IMR-90 (cell line): ENCODE results near the gene MRPL54. TPM values are rescaled to one million over a fixed set of nuclear protein-coding genes. Genes with fewer than 3 reads are reported as not detected.

Experiments used
- ATAC-seq: fragments of 200-7000 bp; cut with Tn5 transposase; 2 replicates; pipeline ENCODE4 v1.9.1; 2020; ENCODE audit warnings: low read depth, mild to moderate bottlenecking, moderate library complexity
- Bru-seq: library from RNA; stranded (reverse); fragments of 400-500 nt; gene quantifications from one replicate; lab custom pipeline; 2021; lab: Mats Ljungman, UMichigan
- BruChase-seq, 2 experiments: library from RNA; stranded (reverse); fragments of 400-500 nt; gene quantifications; one replicate each; lab custom pipeline; 2021; lab: Mats Ljungman, UMichigan
- BruUV-seq: library from RNA; stranded (reverse); fragments of 400-500 nt; replicated peaks from 2 replicates; lab custom pipeline; 2021; lab: Mats Ljungman, UMichigan
- CTCF ChIA-PET: fragments of 300-600 bp; formaldehyde crosslinking; extraction: SDS; loops from one replicate; lab custom pipeline; 2021; ENCODE audit warnings: antibody characterized with exemption; lab: Yijun Ruan, JAX
- POLR2A ChIA-PET: fragments of 300-600 bp; sonication (Branson Sonifier 250); formaldehyde crosslinking; loops from one replicate; lab custom pipeline; 2022; ENCODE audit warnings: antibody characterized with exemption; ENCODE audit not compliant: unreplicated experiment; lab: Charles Lee
- DNase-seq: peaks from one replicate; pipeline ENCODE4 v3.0.0; 2013
- H2AFZ ChIP-seq: replicated peaks from 2 replicates; pipeline ENCODE3; 2013; ENCODE audit warnings: low read length, mild to moderate bottlenecking; ENCODE audit not compliant: poor library complexity
- H2AK5ac ChIP-seq: 2 replicates; pipeline ENCODE4 v1.6.1; 2013; ENCODE audit warnings: low read depth, low read length, inconsistent platforms
- H2AK9ac ChIP-seq: replicated peaks from 2 replicates; pipeline ENCODE3; 2013; ENCODE audit warnings: mild to moderate bottlenecking, low read depth, low read length, moderate library complexity; ENCODE audit not compliant: poor library complexity
- H2BK120ac ChIP-seq: 2 replicates; pipeline ENCODE4 v1.6.1; 2013; ENCODE audit warnings: low read depth, low read length, inconsistent platforms
- H2BK15ac ChIP-seq: 3 replicates; pipeline ENCODE4 v1.6.1; 2013; ENCODE audit warnings: low read depth, low read length, inconsistent platforms
- H2BK20ac ChIP-seq: 2 replicates; pipeline ENCODE4 v1.6.1; 2013; ENCODE audit warnings: low read depth, mild to moderate bottlenecking, inconsistent platforms, low read length, moderate library complexity
- H2BK5ac ChIP-seq: 2 replicates; pipeline ENCODE4 v1.6.1; 2013; ENCODE audit warnings: mild to moderate bottlenecking, low read depth, low read length, inconsistent platforms; ENCODE audit not compliant: poor library complexity, severe bottlenecking
- H3K14ac ChIP-seq: replicated peaks from 2 replicates; pipeline ENCODE4 v1.6.1; 2013; ENCODE audit warnings: low read depth, low read length, inconsistent platforms
- H3K18ac ChIP-seq: 2 replicates; pipeline ENCODE4 v1.6.1; 2013; ENCODE audit warnings: low read depth, low read length, control low read depth
- H3K23ac ChIP-seq: 2 replicates; pipeline ENCODE4 v1.6.1; 2013; ENCODE audit warnings: low read depth, low read length, inconsistent platforms
- H3K27ac ChIP-seq: 2 replicates; pipeline ENCODE4 v1.5.1; 2013; ENCODE audit warnings: mild to moderate bottlenecking, control low read depth, low read length; ENCODE audit not compliant: insufficient read depth
- H3K27me3 ChIP-seq: 2 replicates; pipeline ENCODE4 v1.6.1; 2013; ENCODE audit warnings: low read length; ENCODE audit not compliant: control insufficient read depth, insufficient read depth
- H3K36me3 ChIP-seq: 2 replicates; pipeline ENCODE4 v1.6.1; 2013; ENCODE audit warnings: low read length, mixed read lengths; ENCODE audit not compliant: control insufficient read depth, insufficient read depth
- H3K4ac ChIP-seq: 2 replicates; pipeline ENCODE4 v1.6.1; 2013; ENCODE audit warnings: low read depth, low read length, inconsistent platforms
- H3K4me1 ChIP-seq: 2 replicates; pipeline ENCODE4 v1.6.1; 2013; ENCODE audit warnings: low read length, mixed read lengths; ENCODE audit not compliant: control insufficient read depth, insufficient read depth
- H3K4me2 ChIP-seq: 2 replicates; pipeline ENCODE4 v1.6.1; 2013; ENCODE audit warnings: low read depth, mild to moderate bottlenecking, control low read depth, low read length, moderate library complexity
- H3K4me3 ChIP-seq: 2 replicates; pipeline ENCODE4 v1.5.1; 2013; ENCODE audit warnings: low read depth, mild to moderate bottlenecking, control low read depth, low read length, moderate library complexity; ENCODE audit not compliant: insufficient read depth
- H3K56ac ChIP-seq: 2 replicates; pipeline ENCODE4 v1.6.1; 2013; ENCODE audit warnings: low read length, inconsistent platforms; ENCODE audit not compliant: insufficient read depth; ENCODE audit errors: extremely low read depth
- H3K79me1 ChIP-seq, 2 experiments: 2 replicates each; pipeline ENCODE4 v1.6.1; 2013; ENCODE audit warnings: low read length in 2 of 2, inconsistent platforms in 1 of 2, low read depth in 1 of 2
- H3K9ac ChIP-seq: 2 replicates; pipeline ENCODE4 v1.6.1; 2013; ENCODE audit warnings: low read depth, low read length, control low read depth
- H3K9me1 ChIP-seq: 2 replicates; pipeline ENCODE4 v1.6.1; 2013; ENCODE audit warnings: low read length, inconsistent platforms; ENCODE audit not compliant: insufficient read depth
- H3K9me3 ChIP-seq: 2 replicates; pipeline ENCODE4 v1.6.1; 2013; ENCODE audit warnings: low read length; ENCODE audit not compliant: control insufficient read depth, insufficient read depth
- H4K20me1 ChIP-seq: 2 replicates; pipeline ENCODE4 v1.6.1; 2013; ENCODE audit warnings: low read length, inconsistent platforms; ENCODE audit not compliant: insufficient read depth
- H4K5ac ChIP-seq: 2 replicates; pipeline ENCODE4 v1.6.1; 2013; ENCODE audit warnings: mild to moderate bottlenecking, low read depth, low read length, control low read depth
- H4K8ac ChIP-seq, 2 experiments: 2 replicates each; pipeline ENCODE4 v1.6.1; 2013; ENCODE audit warnings: low read depth in 2 of 2, low read length in 2 of 2, control low read depth in 1 of 2, inconsistent platforms in 1 of 2
- H4K91ac ChIP-seq: 2 replicates; pipeline ENCODE4 v1.6.1; 2013; ENCODE audit warnings: low read depth, low read length, inconsistent platforms; ENCODE audit not compliant: insufficient read depth
- BHLHE40 ChIP-seq: fragments of 150-350 bp; IDR thresholded peaks from 2 replicates; pipeline ENCODE4 v1.6.1; 2016; ENCODE audit warnings: mild to moderate bottlenecking, low read depth, low read length
- CEBPB ChIP-seq: IDR thresholded peaks from 2 replicates; pipeline ENCODE4 v1.6.1; 2012; ENCODE audit warnings: low read depth, low read length, improper control_type of control experiment
- CHD1 ChIP-seq: IDR thresholded peaks from 2 replicates; pipeline ENCODE4 v1.6.1; 2012; ENCODE audit warnings: low read depth, low read length, improper control_type of control experiment
- ELK1 ChIP-seq: fragments of 150-350 bp; IDR thresholded peaks from 2 replicates; pipeline ENCODE4 v1.6.1; 2016; ENCODE audit warnings: low read depth, mild to moderate bottlenecking, low read length, moderate library complexity, borderline replicate concordance
- FOS ChIP-seq: fragments of 150-350 bp; IDR thresholded peaks from 2 replicates; pipeline ENCODE4 v1.6.1; 2016; ENCODE audit warnings: low read depth, low read length
- MAFK ChIP-seq: IDR thresholded peaks from 2 replicates; pipeline ENCODE4 v1.6.1; 2012; ENCODE audit warnings: low read depth, low read length, improper control_type of control experiment
- MAZ ChIP-seq: IDR thresholded peaks from 2 replicates; pipeline ENCODE4 v1.6.1; 2012; ENCODE audit warnings: low read depth, mild to moderate bottlenecking, low read length, improper control_type of control experiment, moderate library complexity, borderline replicate concordance
- MXI1 ChIP-seq: IDR thresholded peaks from 2 replicates; pipeline ENCODE4 v1.6.1; 2012; ENCODE audit warnings: low read depth, mild to moderate bottlenecking, low read length, moderate library complexity, borderline replicate concordance
- NFE2L2 ChIP-seq: fragments of 150-350 bp; IDR thresholded peaks from 2 replicates; pipeline ENCODE4 v1.6.1; 2016; ENCODE audit warnings: low read depth, mild to moderate bottlenecking, low read length
- POLR2A ChIP-seq: IDR thresholded peaks from 2 replicates; pipeline ENCODE4 v1.6.1; 2012; ENCODE audit warnings: mild to moderate bottlenecking, low read depth, low read length
- RAD21 ChIP-seq: IDR thresholded peaks from 2 replicates; pipeline ENCODE4 v1.6.1; 2012; ENCODE audit warnings: low read length, improper control_type of control experiment
- SMC3 ChIP-seq: fragments of 150-350 bp; IDR thresholded peaks from 2 replicates; pipeline ENCODE4 v1.6.1; 2016; ENCODE audit warnings: low read depth, mild to moderate bottlenecking, antibody characterized with exemption, low read length, moderate library complexity
- USF2 ChIP-seq: fragments of 150-350 bp; IDR thresholded peaks from 2 replicates; pipeline ENCODE4 v1.6.1; 2017; ENCODE audit warnings: mild to moderate bottlenecking, antibody characterized with exemption, low read length, low read depth
- WGBS, 2 experiments: methylation state at CpG; one replicate each; pipeline versions ENCODE4 v1.1.5 to v1.1.7; 2013; ENCODE audit warnings: missing lambda C conversion rate in 2 of 2; ENCODE audit not compliant: insufficient read length in 1 of 2; ENCODE audit errors: extremely low coverage in 2 of 2; 5-methylcytosine and 5-hydroxymethylcytosine counted together
- dilution Hi-C: fragments of 300-500 bp; cut with HindIII; formaldehyde crosslinking; loops from one replicate; pipeline ENCODE4 v1.14.3; 2018; ENCODE audit warnings: low sequenced_read_pairs; ENCODE audit not compliant: unreplicated experiment
- in situ Hi-C: fragments of 300-500 bp; cut with MboI; formaldehyde crosslinking; loops from 3 replicates; pipeline ENCODE4 v1.14.3; 2019; ENCODE audit warnings: low sequenced_read_pairs, inconsistent platforms, mixed read lengths
- intact Hi-C: fragments of 100-400 bp; cut with micrococcal nuclease; formaldehyde crosslinking; loops from 2 replicates; pipeline ENCODE4 v1.10.0; 2022
- long read RNA-seq: library from polyadenylated mRNA; unstranded; transcript quantifications from one replicate; pipeline ENCODE4 v2.0.0, GENCODE V29; 2021; ENCODE audit not compliant: unreplicated experiment
- polyA plus RNA-seq, 3 experiments: library from polyadenylated mRNA; depleted of rRNA; stranded (reverse); fragments of >200 nt; gene quantifications; 2 replicates each; pipeline ENCODE4 v1.2.3, GENCODE V29; 2012; ENCODE audit warnings: low replicate concordance in 1 of 3
- total RNA-seq: library from RNA; depleted of rRNA; stranded (reverse); fragments of >200 nt; gene quantifications from 2 replicates; pipeline ENCODE4 v1.2.3, GENCODE V29; 2012; rRNA removed

The MRPL54 gene
- total RNA-seq (55.9 and 68.6 TPM in 2 replicates), polyA plus RNA-seq (2012; rRNA removed) (75.7 and 96.5 TPM in 2 replicates), Bru-seq, nascent RNA (percentile 54 among the genes with signal in this experiment), BruChase-seq, experiment 1, labeled RNA remaining after a 6-hour chase (percentile 50 among the genes with signal in this experiment), BruChase-seq, experiment 2, labeled RNA remaining after a 2-hour chase (percentile 39 among the genes with signal in this experiment)
- polyA plus RNA-seq (2012; cell fraction: cytosol; rRNA removed), result 126 and 298 TPM in 2 replicates
- polyA plus RNA-seq (2012; cell fraction: nucleus; rRNA removed; ENCODE audit: low replicate concordance), result 25.4 and 32.2 TPM in 2 replicates
- long read RNA-seq, transcript MRPL54-201 (3 exons, 626 nt), result major isoform, 14 of 16 reads
- long read RNA-seq, partial matches to known transcripts, result 1 of 16 reads
- long read RNA-seq, other reads (novel, unspliced or antisense), result 1 of 16 reads

- Histone ChIP-seq H3K4ac (peak within 1 kb of the TSS; percentile 92), H3K14ac (peak within 1 kb of the TSS; percentile 91), H2BK120ac (peak within 1 kb of the TSS; percentile 79), H3K9ac (peak within 1 kb of the TSS; percentile 90), H3K18ac (peak within 1 kb of the TSS; percentile 39), H3K4me3 (peak within 1 kb of the TSS; percentile 87), H3K36me3 (peaks cover 19% of the 10 kb centered on the region), H3K27me3 (no peaks in the 10 kb centered on the region), H2BK15ac (peak within 1 kb of the TSS; percentile 75; the same call in 1 of the 3 replicates), H4K8ac (peak within 1 kb of the TSS; percentile 80 to 98), H4K91ac (peak within 1 kb of the TSS; percentile 88), H3K79me1 (peaks cover 18 to 39% of the 10 kb centered on the region in 2 experiments), H2AK9ac (peak within 1 kb of the TSS; percentile 98), H3K4me2 (peak within 1 kb of the TSS; percentile 70), H2BK20ac (peak within 1 kb of the TSS; percentile 12; the same call in 1 of the 2 replicates), H4K5ac (peak within 1 kb of the TSS; percentile 94), H2AFZ (peak within 1 kb of the TSS; percentile 99), H3K9me3 (no peaks in the 10 kb centered on the region), H3K56ac (peak within 1 kb of the TSS; percentile 92), H3K9me1 (peaks cover 3% of the 10 kb centered on the region; the same call in 1 of the 2 replicates), H4K20me1 (no peaks in the 10 kb centered on the region), H2AK5ac (peak within 1 kb of the TSS; percentile 73), H3K23ac (peak within 1 kb of the TSS; percentile 44; the same call in 1 of the 2 replicates), H3K4me1 (peaks cover 2% of the 10 kb centered on the region; the same call in 1 of the 2 replicates), H3K27ac (peak within 1 kb of the TSS; percentile 97), H2BK5ac (peak within 1 kb of the TSS; percentile 93)
- ChIA-PET CTCF (interaction anchor here (0.6 to 0.7 kb wide), 2 partner anchors 101 to 195 kb away, joined by 3 to 4 read pairs; no protein-coding TSS in a partner anchor), POLR2A (interaction anchor here (0.5 to 1.3 kb wide), 5 partner anchors 10 to 25 kb away, joined by 3 to 4 read pairs (median 3); partner anchors contain the start of gene RAX2)
- 0% methylated on average over 26 of the region's 47 CpGs; no CpG with 5 or more reads in 1 of the 2 experiments for WGBS, 2 experiments
- dilution Hi-C loops (no loop called here), intact Hi-C loops (no loop called here), in situ Hi-C loops (no loop called here)
- DNase-seq (peak; percentile 99), ATAC-seq (peak; percentile 94)
- no TSS peak for BruUV-seq
- TF ChIP-seq USF2 (0 out of 2 replicates have a peak, but pooled peaks have one; percentile 9), CEBPB (peak; percentile 74), ELK1 (no peak), MAZ (peak; percentile 27; the same call in 1 of the 2 replicates), BHLHE40 (peak; percentile 88), SMC3 (no peak), FOS (no peak), POLR2A (peak; percentile 91), CHD1 (no peak), RAD21 (no peak), MAFK (no peak), MXI1 (peak; percentile 83), NFE2L2 (no peak)
Measured at GRCh38 chr19:3762501-3763459, at the start of gene MRPL54. MRPL54 (plus strand) TSS chr19:3762682; CDS start chr19:3762701, 19 bp downstream.
